ENCODE data around the gene CEBPZOS. TPM values are rescaled to one million over a fixed set of nuclear protein-coding genes. Genes with fewer than 3 reads are reported as not detected.
A peak's percentile ranks its signal among the peaks of the same experiment; 100 is the strongest.

CEBPZOS gene
- total and polyA plus RNA-seq, 2 donors, result 23.2 to 50.4 TPM

DNA sequence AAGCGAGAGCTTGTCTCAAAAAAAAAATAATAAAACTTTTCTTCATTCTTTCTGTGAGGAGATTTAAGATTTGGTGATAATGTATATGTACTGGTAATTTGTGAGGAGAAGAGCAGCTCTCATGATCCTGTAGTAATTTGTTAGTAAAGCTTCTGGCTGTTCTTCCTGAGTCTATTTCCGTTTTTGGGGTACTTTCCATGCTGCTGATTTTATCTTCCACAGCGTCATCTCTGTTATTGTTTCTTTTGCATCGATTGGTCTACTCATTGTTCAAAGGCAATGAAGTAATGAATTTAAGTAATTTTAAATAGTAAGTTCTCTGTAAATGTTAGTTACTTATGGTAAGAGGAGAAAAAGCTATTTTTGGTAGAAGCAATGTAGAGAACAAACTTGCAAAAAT, 47.1 kb downstream of the CEBPZOS start:
- H3K9me3 ChIP-seq (ENCODE audit: control insufficient read depth in 2 of 2, insufficient read depth in 1 of 2, low read length in 1 of 2), result no peaks in the 10 kb centered on the region
- 92% methylated on average over 4 of the region's 4 CpGs for WGBS
- H3K4me3 ChIP-seq (ENCODE audit: low read length in 2 of 2), result no peak overlapping the region
- H3K27me3 ChIP-seq (ENCODE audit: control insufficient read depth in 2 of 2, insufficient read depth in 1 of 2, low read length in 1 of 2), result no peaks in the 10 kb centered on the region
- H3K27ac ChIP-seq (ENCODE audit: low read depth in 1 of 2, low read length in 1 of 2), result no peak overlapping the region
- H3K36me3 ChIP-seq (ENCODE audit: control insufficient read depth in 2 of 2, insufficient read depth in 2 of 2, low read length in 1 of 2), result peaks cover 4 to 52% of the 10 kb centered on the region in 2 donors
- no peaks in the 10 kb centered on the region for H3K4me1 ChIP-seq (ENCODE audit: control insufficient read depth in 2 of 2, insufficient read depth in 2 of 2, low read length in 2 of 2)
- no peak for DNase-seq (ENCODE audit: low read depth in 6 of 9, low spot score in 9 of 9)

GRCh38 chr2:37244017-37244416, 47.7 kb downstream of the CEBPZOS start:
- Histone ChIP-seq H3K4me3 (ENCODE audit: low read length in 2 of 2) (no peak overlapping the region), H3K27me3 (ENCODE audit: control insufficient read depth in 2 of 2, insufficient read depth in 1 of 2, low read length in 1 of 2) (no peaks in the 10 kb centered on the region), H3K9me3 (ENCODE audit: control insufficient read depth in 2 of 2, insufficient read depth in 1 of 2, low read length in 1 of 2) (no peaks in the 10 kb centered on the region), H3K27ac (ENCODE audit: low read depth in 1 of 2, low read length in 1 of 2) (no peak overlapping the region), H3K4me1 (ENCODE audit: control insufficient read depth in 2 of 2, insufficient read depth in 2 of 2, low read length in 2 of 2) (no peaks in the 10 kb centered on the region), H3K36me3 (ENCODE audit: control insufficient read depth in 2 of 2, insufficient read depth in 2 of 2, low read length in 1 of 2) (peaks cover 5 to 49% of the 10 kb centered on the region in 2 donors)
- 93% methylated on average over 4 of the region's 4 CpGs for WGBS
- DNase-seq (ENCODE audit: low read depth in 6 of 9, low spot score in 9 of 9), result peak in 1 of 9 donors; percentile 7

GRCh38 chr2:37244755-37245154, 48.5 kb downstream of the CEBPZOS start:
- WGBS, result over 99% methylated on average over 3 of the region's 3 CpGs
- DNase-seq (ENCODE audit: low read depth in 6 of 9, low spot score in 9 of 9), result no peak
- no peaks in the 10 kb centered on the region for H3K27me3 ChIP-seq (ENCODE audit: control insufficient read depth in 2 of 2, insufficient read depth in 1 of 2, low read length in 1 of 2)
- no peak overlapping the region for H3K4me3 ChIP-seq (ENCODE audit: low read length in 2 of 2)
- H3K36me3 ChIP-seq (ENCODE audit: control insufficient read depth in 2 of 2, insufficient read depth in 2 of 2, low read length in 1 of 2), result peaks cover 12 to 49% of the 10 kb centered on the region in 2 donors
- no peak overlapping the region for H3K27ac ChIP-seq (ENCODE audit: low read depth in 1 of 2, low read length in 1 of 2)
- H3K4me1 ChIP-seq (ENCODE audit: control insufficient read depth in 2 of 2, insufficient read depth in 2 of 2, low read length in 2 of 2), result no peaks in the 10 kb centered on the region
- H3K9me3 ChIP-seq (ENCODE audit: control insufficient read depth in 2 of 2, insufficient read depth in 1 of 2, low read length in 1 of 2), result no peaks in the 10 kb centered on the region

DNA sequence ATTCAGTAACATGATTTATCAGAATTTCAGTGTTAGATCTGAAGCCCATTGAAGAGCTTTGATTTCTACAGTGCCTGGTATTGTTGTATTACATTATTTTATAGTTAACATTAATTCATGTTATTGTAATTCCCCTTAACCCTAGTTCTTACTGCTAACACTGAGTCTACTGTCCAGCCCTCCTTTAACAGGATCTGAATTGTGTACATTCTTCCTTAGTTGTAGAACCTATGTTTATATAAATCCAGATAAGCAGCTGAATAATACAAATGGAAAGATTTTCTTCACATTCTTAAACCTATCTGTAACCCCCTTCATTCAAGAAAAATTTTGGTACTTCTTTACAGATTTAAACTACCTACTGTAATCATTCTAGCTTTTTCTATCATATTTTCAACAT, 49.9 kb downstream of the CEBPZOS start:
- Histone ChIP-seq H3K4me1 (ENCODE audit: control insufficient read depth in 2 of 2, insufficient read depth in 2 of 2, low read length in 2 of 2) (no peaks in the 10 kb centered on the region), H3K36me3 (ENCODE audit: control insufficient read depth in 2 of 2, insufficient read depth in 2 of 2, low read length in 1 of 2) (peaks cover 15 to 52% of the 10 kb centered on the region in 2 donors), H3K4me3 (ENCODE audit: low read length in 2 of 2) (no peak overlapping the region), H3K27ac (ENCODE audit: low read depth in 1 of 2, low read length in 1 of 2) (no peak overlapping the region), H3K27me3 (ENCODE audit: control insufficient read depth in 2 of 2, insufficient read depth in 1 of 2, low read length in 1 of 2) (no peaks in the 10 kb centered on the region), H3K9me3 (ENCODE audit: control insufficient read depth in 2 of 2, insufficient read depth in 1 of 2, low read length in 1 of 2) (no peaks in the 10 kb centered on the region)
- no peak for DNase-seq (ENCODE audit: low read depth in 6 of 9, low spot score in 9 of 9)

DNA sequence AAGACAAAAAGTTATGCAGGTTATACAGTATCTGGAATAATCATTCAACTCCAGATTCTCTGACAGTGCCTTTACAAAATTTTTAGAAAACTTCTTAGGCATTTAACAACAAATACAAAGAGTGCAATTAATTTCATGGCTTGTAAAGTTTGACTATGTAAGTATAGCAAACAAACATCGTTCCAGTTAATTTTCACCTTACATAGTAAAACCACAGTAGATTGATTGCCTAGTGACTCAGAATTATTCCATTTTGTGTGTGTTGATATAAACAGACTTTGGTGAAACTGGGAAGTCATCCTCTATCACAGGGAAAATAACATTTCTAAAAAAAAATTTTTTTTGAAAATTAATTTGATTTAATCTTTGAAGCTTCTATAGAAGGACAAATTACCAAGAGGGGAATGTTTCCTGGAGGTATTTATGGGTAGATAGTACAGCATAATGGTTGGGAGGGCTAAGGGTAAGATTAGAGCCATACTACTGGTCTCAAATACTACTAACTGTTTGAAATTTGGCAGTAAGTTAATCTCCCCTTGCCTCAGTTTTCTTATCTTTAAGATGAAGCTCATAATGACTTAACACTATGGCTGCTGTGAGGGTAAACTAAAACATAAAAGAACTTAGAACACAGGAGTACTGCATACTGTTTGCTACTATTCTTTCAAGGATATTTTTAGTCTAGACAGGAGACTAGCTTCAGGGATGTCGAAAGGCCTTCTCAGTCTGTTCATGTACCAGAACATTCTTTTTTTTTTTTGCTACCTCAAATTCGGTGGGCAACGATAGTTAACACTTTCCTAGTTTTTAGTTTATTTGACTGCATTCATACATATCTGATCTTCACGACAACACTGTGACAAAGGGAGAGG, 54.8 kb downstream of the CEBPZOS start:
- WGBS, result 97% methylated on average over 5 of the region's 5 CpGs

More for the DNA sequence above, 54.8 kb downstream of the CEBPZOS start:
- DNase-seq (ENCODE audit: low read depth in 6 of 9, low spot score in 9 of 9), result no peak
- Histone ChIP-seq H3K36me3 (ENCODE audit: control insufficient read depth in 2 of 2, insufficient read depth in 2 of 2, low read length in 1 of 2) (peaks cover 25 to 70% of the 10 kb centered on the region in 2 donors), H3K9me3 (ENCODE audit: control insufficient read depth in 2 of 2, insufficient read depth in 1 of 2, low read length in 1 of 2) (no peaks in the 10 kb centered on the region), H3K4me3 (ENCODE audit: low read length in 2 of 2) (no peak overlapping the region), H3K4me1 (ENCODE audit: control insufficient read depth in 2 of 2, insufficient read depth in 2 of 2, low read length in 2 of 2) (no peaks in the 10 kb centered on the region), H3K27ac (ENCODE audit: low read depth in 1 of 2, low read length in 1 of 2) (no peak overlapping the region), H3K27me3 (ENCODE audit: control insufficient read depth in 2 of 2, insufficient read depth in 1 of 2, low read length in 1 of 2) (no peaks in the 10 kb centered on the region)

Other genes starting within 250 kb of the CEBPZOS start
- 15.0 TPM for gene STRN, start 230.0 kb upstream of the CEBPZOS start, total RNA-seq
- 6.0 TPM for gene STRN, start 230.0 kb upstream of the CEBPZOS start, polyA plus RNA-seq
- 14.0 TPM for gene HEATR5B, start 112.1 kb upstream of the CEBPZOS start, total RNA-seq
- 10.4 TPM for gene HEATR5B, start 112.1 kb upstream of the CEBPZOS start, polyA plus RNA-seq
- 9.0 TPM for gene GPATCH11, start 112.0 kb upstream of the CEBPZOS start, total RNA-seq
- gene GPATCH11, start 112.0 kb upstream of the CEBPZOS start, polyA plus RNA-seq, result 7.3 TPM
- gene EIF2AK2, start 39.5 kb upstream of the CEBPZOS start, total RNA-seq, result 19.9 TPM
- gene EIF2AK2, start 39.5 kb upstream of the CEBPZOS start, polyA plus RNA-seq, result 9.6 TPM
- not detected for gene SULT6B1, start 7.8 kb upstream of the CEBPZOS start, total RNA-seq
- gene SULT6B1, start 7.8 kb upstream of the CEBPZOS start, polyA plus RNA-seq, result not detected
- 78.2 TPM for gene CEBPZ, start 35.1 kb downstream of the CEBPZOS start, total RNA-seq
- gene CEBPZ, start 35.1 kb downstream of the CEBPZOS start, polyA plus RNA-seq, result 107 TPM
- 15.8 TPM for gene NDUFAF7, start 35.2 kb downstream of the CEBPZOS start, total RNA-seq
- 26.9 TPM for gene NDUFAF7, start 35.2 kb downstream of the CEBPZOS start, polyA plus RNA-seq
- gene PRKD3, start 128.3 kb downstream of the CEBPZOS start, total RNA-seq, result 32.6 TPM
- 12.6 TPM for gene PRKD3, start 128.3 kb downstream of the CEBPZOS start, polyA plus RNA-seq
- 11.4 TPM for gene QPCT, start 148.1 kb downstream of the CEBPZOS start, total RNA-seq
- 8.6 TPM for gene QPCT, start 148.1 kb downstream of the CEBPZOS start, polyA plus RNA-seq

Measured in thymus (tissue), 11 donors.